ENCODE data around the gene KLHL15.
"Not testable (repeated sequence)": the region's sequence is repeated elsewhere in the genome, so short reads cannot be mapped to it uniquely, and the experiment has no call there.

Gene KLHL15

DNA sequence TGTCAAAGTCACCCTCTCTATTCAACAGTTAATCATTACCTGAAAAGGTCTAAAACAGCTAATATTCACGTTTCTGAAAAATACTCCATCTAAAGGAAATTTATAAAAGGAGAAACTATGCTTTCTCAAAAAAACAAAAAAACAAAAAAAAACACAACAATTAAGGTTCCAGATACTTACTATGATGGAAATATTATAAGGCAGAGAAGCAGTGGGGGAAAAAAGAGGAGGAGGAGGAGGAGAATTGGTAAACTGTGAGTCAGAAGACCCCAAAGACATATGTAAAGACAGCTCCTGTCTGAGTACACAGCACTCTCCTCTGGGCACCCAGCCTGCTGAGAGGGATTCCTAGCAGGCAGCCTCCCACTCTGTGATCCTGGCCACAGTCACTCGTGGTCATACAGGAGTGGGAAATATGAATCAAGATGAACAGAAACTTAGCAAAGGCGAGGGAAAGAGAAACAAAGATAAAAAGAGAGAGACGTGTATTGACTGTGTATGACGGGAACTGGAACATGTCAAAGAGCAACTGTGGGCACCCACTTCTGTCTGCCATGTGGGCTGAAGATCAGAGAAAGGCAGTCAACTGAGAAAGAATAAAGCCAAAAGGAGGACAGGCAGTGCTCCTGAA, 12.5 kb downstream of the KLHL15 start:
- no peak for DNase-seq

GRCh38 chrX:24012266-24012665, 14.7 kb downstream of the KLHL15 start:
- no peak for DNase-seq

- no peak for DNase-seq
Observed at GRCh38 chrX:24005867-24006266, 21.1 kb downstream of the KLHL15 start.

DNA sequence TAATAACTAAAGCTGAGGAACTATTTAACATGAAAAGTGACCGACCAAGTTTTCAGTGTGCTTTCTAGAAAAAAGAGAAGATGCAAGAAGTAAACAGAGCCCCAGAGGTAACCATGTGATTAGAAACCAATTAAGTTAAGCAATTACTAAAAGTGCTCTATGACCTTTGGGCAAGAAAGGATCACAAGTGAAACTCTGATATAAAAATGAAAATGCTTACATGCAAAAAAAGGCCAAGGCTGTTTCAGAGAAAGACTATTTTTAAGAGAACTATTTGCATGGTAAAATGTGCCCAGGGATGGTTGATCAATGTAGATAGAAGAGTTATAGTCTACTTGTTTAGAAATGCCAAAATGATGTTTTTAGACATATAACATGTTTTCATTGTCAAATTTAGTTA, 22.0 kb downstream of the KLHL15 start:
- no peak for DNase-seq

DNA sequence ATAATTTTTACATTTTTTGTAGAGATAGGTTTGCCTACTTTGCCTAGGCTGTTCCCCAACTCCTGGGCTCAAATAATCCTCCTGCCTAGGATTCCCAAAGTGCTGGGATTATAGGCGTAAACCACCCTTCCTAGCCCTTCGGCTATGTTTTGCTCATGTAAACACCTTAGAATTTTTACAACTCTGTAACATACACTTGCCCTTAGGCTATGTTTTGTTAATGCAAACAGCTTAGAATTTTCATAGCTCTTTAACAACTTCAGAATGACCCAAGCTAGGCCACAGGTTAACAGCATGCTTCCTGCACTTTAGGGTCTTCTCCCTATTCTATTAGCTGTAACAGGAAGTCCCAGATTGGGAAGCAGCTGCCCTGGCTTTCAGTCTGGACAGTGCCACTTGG, 24.2 kb downstream of the KLHL15 start:
- no peak for DNase-seq

- DNase-seq, result no peak
Observed at GRCh38 chrX:24002167-24002566, 24.8 kb downstream of the KLHL15 start.

GRCh38 chrX:23999671-24000070, 27.3 kb downstream of the KLHL15 start:
- DNase-seq, result no peak

- DNase-seq, result no peak
Observed at GRCh38 chrX:23993012-23993633, 33.9 kb downstream of the KLHL15 start.

DNA sequence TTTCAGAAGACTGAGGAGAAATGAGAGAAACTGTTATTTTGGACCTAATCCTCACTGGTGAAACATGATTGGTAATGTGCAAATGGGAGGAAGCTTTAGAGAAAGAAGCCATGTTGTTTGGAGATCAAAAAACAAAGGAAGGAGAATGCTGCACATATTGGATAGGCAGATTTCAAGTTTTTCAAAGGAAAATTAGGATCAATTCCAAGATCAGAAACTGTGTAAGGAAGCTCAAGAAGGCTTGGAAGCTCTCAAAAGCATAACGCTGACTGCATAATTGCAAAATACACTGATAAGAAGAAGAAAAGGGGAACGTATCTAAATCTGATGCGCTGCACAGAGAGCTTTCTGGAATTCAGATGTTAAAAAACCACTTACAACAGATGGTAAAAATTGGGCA, 34.6 kb downstream of the KLHL15 start:
- no peak for DNase-seq

DNA sequence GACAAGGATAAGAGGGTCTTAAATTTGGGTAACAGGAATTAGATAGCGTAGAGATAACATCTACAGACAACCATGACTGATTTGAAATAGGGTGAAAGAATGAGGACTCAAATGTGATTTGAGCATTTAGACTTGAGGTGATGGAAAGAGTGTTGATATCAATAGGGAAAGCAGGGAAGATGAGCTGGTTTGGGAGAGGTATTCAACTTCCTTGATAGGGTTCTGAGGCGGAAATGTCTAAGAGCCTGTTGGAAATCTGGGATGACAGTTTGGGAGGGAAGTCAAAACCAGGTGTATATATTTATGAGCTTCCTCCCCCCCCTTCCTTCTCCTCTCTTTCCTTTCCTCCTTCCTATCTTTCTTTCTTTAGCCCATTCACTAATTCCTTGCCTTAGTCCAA, 36.5 kb downstream of the KLHL15 start:
- DNase-seq, result no peak

GRCh38 chrX:23989689-23990088, 37.3 kb downstream of the KLHL15 start:
- no peak for DNase-seq

DNA sequence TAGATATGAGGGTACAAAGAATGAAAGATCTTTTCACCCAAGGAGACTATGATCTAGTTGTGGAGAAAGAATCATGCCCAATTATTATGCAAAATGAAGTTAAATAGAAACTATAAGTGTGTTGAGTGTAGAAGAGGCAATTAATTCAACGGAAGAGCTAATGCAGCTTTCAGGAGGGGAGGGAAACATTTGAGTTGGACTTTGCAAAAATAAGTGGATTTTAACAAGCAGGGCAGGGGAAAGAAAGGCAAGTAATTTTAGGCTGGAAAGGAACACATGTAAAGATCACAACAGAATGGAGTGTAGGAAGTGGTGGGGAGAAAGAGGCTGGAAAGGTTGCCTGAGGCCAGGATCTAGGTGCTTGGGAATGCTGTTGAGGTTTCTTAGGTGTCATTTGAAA, 44.1 kb downstream of the KLHL15 start:
- DNase-seq, result no peak

DNA sequence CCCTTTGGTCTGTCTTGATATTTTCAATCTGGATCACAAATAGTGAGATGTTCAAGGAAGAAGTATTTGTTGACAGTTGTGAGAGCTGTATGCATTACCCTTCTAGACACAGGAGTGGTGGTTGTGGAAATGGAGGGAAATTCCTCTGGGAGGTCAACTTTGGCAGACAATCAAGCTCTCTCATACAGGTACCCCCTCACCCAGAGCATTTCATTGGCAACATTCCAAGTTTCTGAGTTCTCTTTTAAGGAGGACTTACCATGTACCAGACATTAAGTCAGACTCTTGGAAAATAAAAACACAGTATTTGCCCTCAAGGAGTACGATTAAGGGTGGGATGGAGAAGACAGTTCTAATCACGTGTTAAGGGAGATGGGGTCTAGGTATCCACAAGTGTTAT, 45.3 kb downstream of the KLHL15 start:
- no peak for DNase-seq

DNA sequence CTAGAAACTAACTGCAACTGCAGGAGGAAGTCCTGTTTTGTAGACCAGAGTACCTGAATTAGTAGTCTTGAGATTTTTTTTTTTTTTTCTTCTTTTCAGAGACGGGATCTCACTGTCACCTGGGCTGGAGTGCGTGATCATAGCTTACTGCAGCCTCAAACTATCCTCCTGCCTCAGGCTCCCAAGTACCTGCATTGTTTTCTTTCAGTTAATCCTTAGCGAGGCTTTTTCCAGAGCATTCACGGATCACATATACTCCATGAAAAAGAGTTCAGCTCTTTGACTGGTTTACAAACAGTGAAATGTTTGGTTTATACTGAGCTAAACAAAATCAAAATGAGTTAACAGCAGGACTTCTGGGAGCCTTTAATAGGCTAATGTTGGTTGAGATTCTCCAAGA, 45.8 kb downstream of the KLHL15 start:
- no peak for DNase-seq

- DNase-seq, result no peak
Observed at GRCh38 chrX:23980011-23980441, 47.0 kb downstream of the KLHL15 start.

GRCh38 chrX:23978491-23978890, 48.5 kb downstream of the KLHL15 start:
- no peak for DNase-seq

DNA sequence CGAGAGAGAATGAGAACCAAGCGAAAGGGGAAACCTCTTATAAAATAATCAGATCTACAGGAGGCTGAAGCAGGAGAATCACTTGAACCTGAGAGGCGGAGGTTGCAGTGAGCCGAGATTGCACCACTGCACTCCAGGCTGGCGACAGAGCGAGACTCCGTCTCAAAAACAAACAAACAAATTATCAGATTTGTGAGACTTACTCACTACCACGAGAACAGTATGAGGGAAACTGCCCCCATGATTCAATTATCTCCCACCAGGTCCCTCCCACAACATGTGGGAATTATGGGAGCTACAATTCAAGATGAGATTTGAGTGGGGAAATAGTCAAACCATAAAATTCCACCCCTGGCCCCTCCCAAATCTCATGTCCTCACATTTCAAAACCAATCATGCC, 61.4 kb downstream of the KLHL15 start:
- DNase-seq, result not testable (repeated sequence)

GRCh38 chrX:23964191-23964590, 62.8 kb downstream of the KLHL15 start:
- DNase-seq, result no peak

DNA sequence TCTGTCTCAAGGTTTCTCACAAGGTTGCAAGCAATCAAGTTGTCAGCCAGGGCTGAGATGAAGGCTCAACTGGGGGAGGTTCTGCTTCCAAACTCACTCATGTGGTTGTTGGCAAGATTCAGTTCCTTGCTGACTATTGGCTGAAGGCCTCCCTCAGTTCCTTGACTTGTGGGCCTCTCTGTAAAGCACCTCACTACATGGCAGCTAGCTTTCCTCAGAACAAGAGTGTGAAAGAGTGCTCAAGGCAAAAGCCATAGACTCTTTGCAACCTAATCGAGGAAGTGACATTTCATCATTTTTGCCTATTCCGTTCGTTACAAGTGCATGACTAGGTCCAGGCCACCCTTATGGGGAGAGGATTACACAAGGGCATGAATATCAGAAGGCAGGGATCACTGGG, 67.2 kb downstream of the KLHL15 start:
- peak; percentile 26 for DNase-seq

- no peak for DNase-seq
Observed at GRCh38 chrX:23954396-23954795, 72.6 kb downstream of the KLHL15 start.

DNA sequence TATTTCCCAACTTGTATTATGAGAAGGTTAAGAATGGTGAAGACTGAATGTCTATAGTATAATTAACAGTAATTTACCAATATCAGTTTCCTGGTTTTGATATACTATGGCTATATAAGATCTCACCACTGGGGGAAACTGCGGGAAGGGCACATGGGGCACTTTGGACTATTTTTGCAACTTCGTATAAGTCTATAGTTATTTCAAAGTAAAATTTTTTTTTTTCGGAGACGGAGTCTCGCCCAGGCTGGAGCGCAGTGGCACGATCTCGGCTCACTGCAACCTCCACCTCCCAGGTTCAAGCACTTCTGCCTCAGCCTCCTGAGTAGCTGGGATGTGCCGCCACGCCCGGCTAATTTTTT, 73.1 kb downstream of the KLHL15 start:
- peak; percentile 16 for DNase-seq

DNA sequence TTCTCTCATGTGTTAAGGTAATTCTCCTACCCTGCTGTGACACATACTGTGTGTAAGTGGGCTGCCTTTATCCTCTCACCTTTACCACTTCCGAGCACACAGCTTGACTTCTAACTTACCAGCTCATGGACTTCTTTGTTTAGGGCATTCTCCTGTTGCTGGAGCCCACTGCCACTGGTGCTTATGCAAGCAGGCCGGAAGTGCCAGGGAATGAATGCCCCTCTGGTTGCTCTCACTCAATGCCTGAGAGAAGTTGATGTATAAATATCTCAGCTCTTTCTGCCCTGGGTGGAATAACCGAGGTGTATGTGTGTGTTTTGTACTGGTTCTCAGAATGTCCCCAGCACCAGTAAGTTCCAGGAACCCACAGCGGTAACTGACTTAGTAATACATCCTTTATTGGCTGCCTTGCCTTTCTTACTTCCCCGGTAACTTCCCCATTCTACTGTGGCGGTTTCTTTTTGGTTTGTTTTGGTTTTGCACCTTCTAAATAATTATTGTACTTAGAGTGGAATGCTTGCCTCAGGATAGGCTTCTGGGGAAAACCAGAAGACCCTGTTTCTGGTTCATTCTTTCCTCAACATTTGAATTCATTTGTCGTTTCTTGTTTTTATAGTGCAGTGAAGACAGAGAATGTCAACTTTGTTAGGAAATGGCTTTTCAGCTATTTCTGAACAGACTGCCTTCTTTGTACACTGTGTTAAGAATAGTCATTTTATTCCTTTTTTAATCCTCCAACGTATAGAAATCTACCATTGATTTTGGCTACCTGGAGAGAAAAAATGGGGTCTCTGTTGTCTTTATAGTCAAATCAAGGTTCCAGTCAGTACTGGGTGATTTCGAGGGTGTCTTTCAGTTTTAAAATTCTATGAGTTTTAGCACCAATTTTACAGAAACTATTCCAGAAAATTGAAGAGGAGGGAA, 73.7 kb downstream of the KLHL15 start:
- peak; percentile 40 for DNase-seq

DNA sequence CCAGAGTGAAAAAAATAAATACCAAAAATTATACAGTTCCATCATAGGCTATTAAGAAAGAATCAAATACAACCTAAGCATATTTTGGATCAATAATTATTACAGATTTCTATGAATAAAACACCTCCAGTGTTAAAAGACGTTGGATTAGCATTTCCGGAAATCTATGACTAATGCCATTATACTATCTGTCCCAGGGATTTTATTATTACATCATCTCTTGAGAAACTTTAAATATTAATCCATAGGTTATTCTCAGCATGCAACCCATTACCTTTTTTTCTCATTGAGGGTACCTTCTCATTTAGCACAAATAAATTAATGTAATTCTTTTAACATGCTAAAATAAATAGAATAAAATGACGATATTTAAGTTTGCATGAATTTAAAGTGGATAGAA, 74.6 kb downstream of the KLHL15 start:
- no peak for DNase-seq

- no peak for DNase-seq
Observed at GRCh38 chrX:23945206-23945605, 81.8 kb downstream of the KLHL15 start.
